ENCODE results near the gene CRTC3.

- TF ChIP-seq CTCF (conservative IDR thresholded peaks at IDR 0.05 in 1 of 2, IDR thresholded peaks at IDR 0.05 in 1 of 2; ENCODE audit: low read depth in 1 of 2, low read length in 2 of 2): no peak
- no peak for TF ChIP-seq EZH2 (IDR thresholded peaks at IDR 0.05; ENCODE audit: low read length, missing control alignments)
These were observed 156.1 kb downstream of the CRTC3 start for GRCh38 chr15:90685591-90686434.

Data from fibroblast of lung (primary cell).